Astrocyte (in vitro differentiated cells and primary cell): ENCODE data around the gene LGALS3BP. TPM values are rescaled to one million over a fixed set of nuclear protein-coding genes. Genes with fewer than 3 reads are reported as not detected.
"Not testable (repeated sequence)": the region's sequence is repeated elsewhere in the genome, so short reads cannot be mapped to it uniquely, and the experiment has no call there.

Source experiments
- DNase-seq: peaks from one replicate; pipeline ENCODE4 v3.0.0-alpha.2; 2010; ENCODE audit warnings: low read depth
- FAIRE-seq: peaks from 2 replicates; lab custom pipeline; 2011; peaks lifted over from hg19 to GRCh38; lab: Jason Lieb, UNC
- H2AFZ ChIP-seq: 2 replicates; pipeline ENCODE4 v1.6.0; 2012; ENCODE audit warnings: low read depth, low read length, inconsistent platforms
- H3K27ac ChIP-seq: 2 replicates; pipeline ENCODE4 v1.5.1; 2011; ENCODE audit warnings: low read depth, low read length, inconsistent platforms
- H3K27me3 ChIP-seq: 2 replicates; pipeline ENCODE4 v1.6.0; 2011; ENCODE audit warnings: low read length, inconsistent platforms; ENCODE audit not compliant: insufficient read depth
- H3K36me3 ChIP-seq: 2 replicates; pipeline ENCODE4 v1.5.1; 2011; ENCODE audit warnings: low read length, inconsistent platforms; ENCODE audit not compliant: insufficient read depth
- H3K4me1 ChIP-seq: 2 replicates; pipeline ENCODE4 v1.5.1; 2011; ENCODE audit warnings: low read length, inconsistent platforms; ENCODE audit not compliant: insufficient read depth
- H3K4me2 ChIP-seq: 2 replicates; pipeline ENCODE4 v1.6.0; 2012; ENCODE audit warnings: low read length, inconsistent platforms
- H3K4me3 ChIP-seq: 2 replicates; pipeline ENCODE4 v1.5.1; 2011; ENCODE audit warnings: low read depth, mild to moderate bottlenecking, low read length, inconsistent platforms; ENCODE audit not compliant: insufficient read depth
- H3K79me2 ChIP-seq: 2 replicates; pipeline ENCODE4 v1.6.0; 2012; ENCODE audit warnings: mild to moderate bottlenecking, low read length, inconsistent platforms; ENCODE audit not compliant: insufficient read depth
- H3K9ac ChIP-seq: 2 replicates; pipeline ENCODE4 v1.6.0; 2012; ENCODE audit warnings: mild to moderate bottlenecking, low read length, inconsistent platforms
- H3K9me3 ChIP-seq: 2 replicates; pipeline ENCODE4 v1.5.1; 2012; ENCODE audit warnings: low read depth, mild to moderate bottlenecking, low read length, inconsistent platforms; ENCODE audit not compliant: insufficient read depth
- H4K20me1 ChIP-seq: 2 replicates; pipeline ENCODE4 v1.6.0; 2012; ENCODE audit warnings: low read length, inconsistent platforms; ENCODE audit not compliant: insufficient read depth
- H3K27ac Mint-ChIP-seq: one replicate; pipeline ENCODE4 v1.8.0; 2021; ENCODE audit warnings: mild to moderate bottlenecking, mixed read lengths; ENCODE audit not compliant: unreplicated experiment
- H3K27me3 Mint-ChIP-seq: one replicate; pipeline ENCODE4 v1.8.0; 2021; ENCODE audit warnings: low read depth, mixed read lengths; ENCODE audit not compliant: unreplicated experiment
- H3K36me3 Mint-ChIP-seq: one replicate; pipeline ENCODE4 v1.8.0; 2021; ENCODE audit warnings: low read depth, mixed read lengths; ENCODE audit not compliant: unreplicated experiment
- H3K4me1 Mint-ChIP-seq: one replicate; pipeline ENCODE4 v1.8.0; 2021; ENCODE audit warnings: low read depth, mixed read lengths; ENCODE audit not compliant: unreplicated experiment
- H3K4me3 Mint-ChIP-seq: one replicate; pipeline ENCODE4 v1.8.0; 2021; ENCODE audit warnings: mild to moderate bottlenecking, moderate library complexity, mixed read lengths; ENCODE audit not compliant: unreplicated experiment
- H3K9me3 Mint-ChIP-seq: one replicate; pipeline ENCODE4 v1.8.0; 2021; ENCODE audit warnings: mild to moderate bottlenecking, mixed read lengths; ENCODE audit not compliant: unreplicated experiment
- CTCF ChIP-seq: IDR thresholded peaks from 2 replicates; pipeline ENCODE4 v1.5.1; 2011; ENCODE audit warnings: low read depth, mild to moderate bottlenecking, inconsistent platforms, low read length, moderate library complexity; ENCODE audit not compliant: insufficient read depth
- EZH2 ChIP-seq: IDR thresholded peaks from 2 replicates; pipeline ENCODE4 v1.6.1; 2012; ENCODE audit warnings: mild to moderate bottlenecking, low read length, inconsistent platforms; ENCODE audit not compliant: insufficient read depth
- total RNA-seq: library from RNA; stranded (reverse); gene quantifications from 2 replicates; pipeline ENCODE4 v1.2.1, GENCODE V29; 2021

Gene LGALS3BP
- total RNA-seq, 1 donor from 2014 or later = 495 TPM

DNA sequence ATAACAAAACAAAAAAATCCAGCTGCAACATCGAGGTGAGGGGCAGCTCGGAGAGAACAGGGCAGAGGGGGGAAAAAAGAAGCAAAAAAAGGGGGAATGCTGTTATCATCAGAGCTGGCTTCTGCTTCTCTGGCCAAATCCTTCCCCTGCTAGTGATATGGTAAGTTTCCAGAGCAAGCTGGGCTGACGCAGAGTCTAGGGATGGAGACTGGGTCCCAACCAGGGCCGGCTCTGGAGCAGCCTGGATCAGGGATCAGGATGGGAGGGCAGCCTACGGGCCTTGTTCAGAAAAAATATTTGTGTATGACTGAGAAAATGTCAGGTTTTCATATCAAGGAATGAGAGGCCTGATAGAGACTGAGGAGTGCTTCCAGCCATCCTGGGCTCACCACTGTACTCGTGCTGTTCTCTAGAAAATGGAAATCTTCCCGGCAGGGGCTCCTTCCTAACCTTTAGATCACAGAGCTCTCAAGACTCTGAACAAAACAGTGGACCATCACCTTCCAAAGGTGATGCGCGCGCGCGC lies 43.5 kb upstream of the LGALS3BP start:
- peaks cover 15% of the 10 kb centered on the region for H3K4me1 Mint-ChIP-seq
- H3K4me3 Mint-ChIP-seq = peak overlapping the region; percentile 78
- H4K20me1 ChIP-seq = no peaks in the 10 kb centered on the region
- no peaks in the 10 kb centered on the region for H3K79me2 ChIP-seq
- TF ChIP-seq EZH2 (no peak), CTCF (no peak)
- H3K36me3 ChIP-seq = no peaks in the 10 kb centered on the region
- H3K9me3 Mint-ChIP-seq = peaks cover 2% of the 10 kb centered on the region
- no peaks in the 10 kb centered on the region for H3K9me3 ChIP-seq
- FAIRE-seq (no peak), DNase-seq (no peak)
- peaks cover 30% of the 10 kb centered on the region for H3K4me1 ChIP-seq
- H3K4me2 ChIP-seq = peak overlapping the region; percentile 96
- peaks cover 51% of the 10 kb centered on the region for H3K27me3 Mint-ChIP-seq
- H3K27ac ChIP-seq = no peak overlapping the region
- no peak overlapping the region for H2AFZ ChIP-seq
- H3K27me3 ChIP-seq = peaks cover 26% of the 10 kb centered on the region
- no peak overlapping the region for H3K9ac ChIP-seq
- no peak overlapping the region for H3K4me3 ChIP-seq
- H3K36me3 Mint-ChIP-seq = no peaks in the 10 kb centered on the region
- no peak overlapping the region for H3K27ac Mint-ChIP-seq

GRCh38 chr17:79022507-79022991 lies 42.8 kb upstream of the LGALS3BP start:
- no peak for DNase-seq

GRCh38 chr17:79021929-79022328 lies 42.2 kb upstream of the LGALS3BP start:
- Mint-ChIP-seq H3K27me3 (peaks cover 46% of the 10 kb centered on the region), H3K4me3 (peak overlapping the region; percentile 2)
- H3K9ac ChIP-seq, H3K36me3 Mint-ChIP-seq, H3K79me2 ChIP-seq, H4K20me1 ChIP-seq, FAIRE-seq, H3K4me2 ChIP-seq, H3K9me3 Mint-ChIP-seq, H3K36me3 ChIP-seq, H3K9me3 ChIP-seq, H3K4me3 ChIP-seq, H3K27ac ChIP-seq, DNase-seq, H3K4me1 Mint-ChIP-seq, H2AFZ ChIP-seq, H3K27ac Mint-ChIP-seq: not testable (repeated sequence)
- Histone ChIP-seq H3K4me1 (peaks cover 19% of the 10 kb centered on the region), H3K27me3 (peaks cover 26% of the 10 kb centered on the region)

More at GRCh38 chr17:79022507-79022991, 42.8 kb upstream of the LGALS3BP start:
- no peak overlapping the region for H3K4me2 ChIP-seq
- H3K9ac ChIP-seq = no peak overlapping the region
- no peak overlapping the region for H3K4me3 Mint-ChIP-seq
- H3K4me1 Mint-ChIP-seq = peaks cover 13% of the 10 kb centered on the region
- H3K79me2 ChIP-seq = no peaks in the 10 kb centered on the region
- H4K20me1 ChIP-seq = no peaks in the 10 kb centered on the region
- H3K4me1 ChIP-seq = peaks cover 25% of the 10 kb centered on the region
- no peak overlapping the region for H3K27ac Mint-ChIP-seq
- TF ChIP-seq CTCF (no peak), EZH2 (no peak)
- peaks cover 26% of the 10 kb centered on the region for H3K27me3 ChIP-seq
- H2AFZ ChIP-seq = no peak overlapping the region
- no peaks in the 10 kb centered on the region for H3K36me3 ChIP-seq
- FAIRE-seq = no peak
- H3K36me3 Mint-ChIP-seq = no peaks in the 10 kb centered on the region
- H3K9me3 Mint-ChIP-seq = peaks cover 2% of the 10 kb centered on the region
- H3K4me3 ChIP-seq = no peak overlapping the region
- no peak overlapping the region for H3K27ac ChIP-seq
- H3K9me3 ChIP-seq = no peaks in the 10 kb centered on the region
- peaks cover 46% of the 10 kb centered on the region for H3K27me3 Mint-ChIP-seq
